Measurements from ENCODE around the gene ZNF438.

DNA sequence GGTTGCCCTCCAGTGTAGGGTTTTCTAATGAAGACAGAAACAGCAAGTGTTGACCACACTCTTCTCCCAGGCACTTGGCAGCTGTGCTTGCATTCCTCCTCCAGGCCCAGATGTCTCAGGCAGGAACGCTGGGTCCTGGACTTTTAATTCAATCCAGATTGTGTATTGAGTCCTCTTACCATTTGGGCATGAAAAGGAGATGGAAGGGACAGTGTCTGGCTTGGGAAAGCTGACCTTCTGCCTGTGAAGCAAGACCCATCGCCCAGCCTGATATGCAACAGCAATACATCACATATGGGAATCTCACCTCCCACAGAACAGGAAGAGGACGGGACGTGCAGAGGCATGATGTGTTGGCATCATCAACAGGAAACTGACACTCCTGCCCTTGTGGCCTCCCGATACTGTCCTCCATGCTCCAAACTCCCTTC lies 227.8 kb downstream of the ZNF438 start:
- TF ChIP-seq GATA2 (IDR thresholded peaks at IDR 0.05; ENCODE audit: low read depth, low read length) (no peak), GATA3 (IDR thresholded peaks at IDR 0.05; ENCODE audit: low read depth, low read length) (no peak)

All from SH-SY5Y (cell line).